GM18861 (cell line): ENCODE measurements around the gene NME1.
"Not testable (repeated sequence)": the region's sequence is repeated elsewhere in the genome, so short reads cannot be mapped to it uniquely, and the experiment has no call there.

ENCODE experiments used
- ATAC-seq: cut with Tn5 transposase; IDR thresholded peaks from one replicate; pipeline ENCODE4 v1.9.1; 2021; ENCODE audit not compliant: unreplicated experiment

The NME1 gene

DNA sequence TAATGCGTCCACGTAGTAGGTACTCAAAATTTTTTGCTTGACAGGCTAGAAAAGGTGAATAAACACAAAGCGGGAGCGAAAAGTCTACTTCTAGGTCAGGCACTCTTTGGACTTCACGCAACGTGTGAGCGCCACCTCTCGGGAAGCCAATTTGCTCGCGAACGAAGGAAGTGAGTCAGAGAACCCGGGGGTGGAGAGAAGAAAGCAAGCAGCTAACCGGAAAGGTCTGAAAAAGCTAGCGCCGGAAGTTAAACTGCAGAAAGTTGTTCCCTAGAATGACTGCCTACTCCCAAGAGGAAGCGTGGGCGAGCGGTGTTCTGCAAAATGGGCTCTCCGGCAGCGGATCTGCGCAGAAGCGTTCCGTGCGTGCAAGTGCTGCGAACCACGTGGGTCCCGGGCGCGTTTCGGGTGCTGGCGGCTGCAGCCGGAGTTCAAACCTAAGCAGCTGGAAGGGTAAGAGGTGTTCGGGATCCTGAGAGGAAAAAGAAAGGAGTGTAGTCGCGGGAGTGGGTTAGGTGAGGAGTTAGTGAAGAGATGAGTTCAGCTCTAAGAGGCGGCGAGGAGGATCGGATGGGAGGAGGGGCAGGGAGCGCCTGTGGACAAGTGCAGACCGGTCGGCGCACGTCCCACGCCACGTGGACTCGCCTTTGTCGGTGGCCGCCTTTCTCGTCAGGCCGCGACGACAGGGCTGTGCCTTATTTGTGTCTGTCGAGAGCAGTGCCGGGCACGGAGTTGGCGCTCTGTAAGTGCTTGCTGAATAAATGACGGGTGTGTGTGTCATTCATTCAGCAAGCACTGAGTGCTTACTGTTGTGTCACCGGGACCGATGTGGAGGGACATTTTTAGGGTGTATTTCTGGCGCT, at the start of gene NME1:
Gene NME1, plus strand, starts transcription at position 350 of the 863 bp plus-strand sequence. CDS start 2,096 bp downstream, outside the sequence.
- ATAC-seq: peak; percentile 92

DNA sequence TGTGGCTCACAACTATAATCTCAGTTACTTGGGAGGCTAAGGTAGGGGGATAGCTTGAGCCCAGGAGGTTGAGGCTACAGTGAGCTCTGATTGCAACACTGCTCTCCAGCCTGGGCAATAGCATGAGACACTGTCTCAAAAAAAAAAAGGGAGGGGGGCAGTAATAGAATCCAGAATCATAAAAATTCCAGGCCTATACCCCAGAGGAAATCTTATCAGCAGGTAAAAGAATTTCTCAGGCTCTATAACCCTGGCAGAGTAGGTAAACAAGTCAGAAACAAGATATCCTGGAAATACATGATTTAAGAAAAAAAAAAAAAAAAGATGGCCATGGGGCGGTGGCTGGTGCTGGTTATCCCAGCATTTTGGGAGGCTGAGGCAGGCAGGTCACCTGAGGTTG, 45.6 kb upstream of the NME1 start:
- ATAC-seq: no peak

GRCh38 chr17:51112303-51113222, 40.8 kb upstream of the NME1 start:
- not testable (repeated sequence) for ATAC-seq

DNA sequence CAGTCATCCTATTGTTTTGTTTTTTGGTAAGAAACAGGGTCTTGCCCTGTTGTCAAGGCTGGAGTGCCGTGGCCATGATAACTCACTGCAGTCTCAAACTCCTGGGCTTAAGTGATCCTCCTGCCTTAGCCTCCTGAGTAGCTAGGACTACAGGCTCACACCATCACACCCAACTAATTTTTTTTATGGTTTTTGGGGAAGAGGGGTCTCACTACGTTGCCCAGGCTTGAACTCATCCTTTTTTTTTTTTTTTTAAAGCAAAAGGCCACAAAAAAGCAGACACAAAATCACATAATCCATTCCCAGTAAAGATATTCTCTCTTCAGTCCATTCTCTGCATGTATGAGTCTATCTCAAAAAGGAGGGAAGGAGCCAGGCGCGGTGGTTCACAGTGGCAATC, 38.2 kb upstream of the NME1 start:
- no peak for ATAC-seq

DNA sequence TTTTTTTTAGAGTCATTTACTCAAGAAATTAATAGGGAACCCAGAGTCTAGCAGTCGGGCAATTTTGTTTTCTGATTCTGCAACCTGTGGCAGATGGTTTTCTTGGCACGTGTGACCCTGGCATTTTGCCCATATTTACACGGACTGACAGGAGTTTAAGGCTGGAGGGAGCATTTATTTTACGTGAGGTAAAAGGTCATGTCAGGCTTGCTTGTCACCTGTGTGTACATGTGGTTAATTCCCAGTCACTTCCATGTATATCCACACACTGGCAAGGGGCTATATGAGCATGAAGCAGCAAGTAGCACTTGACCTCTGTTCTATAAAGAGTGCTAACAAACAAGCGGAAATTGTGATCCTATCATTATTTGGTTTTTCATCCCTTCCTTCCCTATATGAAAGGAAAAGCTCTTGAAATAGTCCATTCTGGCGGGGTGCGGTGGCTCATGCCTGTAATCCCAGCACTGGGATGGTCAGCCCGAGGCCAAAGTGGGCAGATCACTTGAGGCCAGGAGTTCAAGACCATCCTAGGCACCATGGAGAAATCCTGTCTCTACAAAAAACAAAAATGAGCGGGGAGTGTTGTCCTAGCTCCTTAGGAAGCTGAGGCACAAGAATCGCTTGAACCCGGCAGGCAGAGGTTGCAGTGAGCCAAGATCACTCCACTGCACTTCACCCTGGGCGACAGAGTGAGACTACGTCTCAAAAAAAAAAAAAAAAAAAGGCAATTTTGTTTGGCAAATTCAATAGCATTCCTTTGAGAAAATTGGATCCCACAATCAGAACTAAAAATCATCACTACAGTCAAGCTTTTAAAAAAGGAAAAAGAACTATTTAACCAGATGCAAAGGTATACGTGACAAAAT, 34.8 kb upstream of the NME1 start:
- ATAC-seq: no peak

DNA sequence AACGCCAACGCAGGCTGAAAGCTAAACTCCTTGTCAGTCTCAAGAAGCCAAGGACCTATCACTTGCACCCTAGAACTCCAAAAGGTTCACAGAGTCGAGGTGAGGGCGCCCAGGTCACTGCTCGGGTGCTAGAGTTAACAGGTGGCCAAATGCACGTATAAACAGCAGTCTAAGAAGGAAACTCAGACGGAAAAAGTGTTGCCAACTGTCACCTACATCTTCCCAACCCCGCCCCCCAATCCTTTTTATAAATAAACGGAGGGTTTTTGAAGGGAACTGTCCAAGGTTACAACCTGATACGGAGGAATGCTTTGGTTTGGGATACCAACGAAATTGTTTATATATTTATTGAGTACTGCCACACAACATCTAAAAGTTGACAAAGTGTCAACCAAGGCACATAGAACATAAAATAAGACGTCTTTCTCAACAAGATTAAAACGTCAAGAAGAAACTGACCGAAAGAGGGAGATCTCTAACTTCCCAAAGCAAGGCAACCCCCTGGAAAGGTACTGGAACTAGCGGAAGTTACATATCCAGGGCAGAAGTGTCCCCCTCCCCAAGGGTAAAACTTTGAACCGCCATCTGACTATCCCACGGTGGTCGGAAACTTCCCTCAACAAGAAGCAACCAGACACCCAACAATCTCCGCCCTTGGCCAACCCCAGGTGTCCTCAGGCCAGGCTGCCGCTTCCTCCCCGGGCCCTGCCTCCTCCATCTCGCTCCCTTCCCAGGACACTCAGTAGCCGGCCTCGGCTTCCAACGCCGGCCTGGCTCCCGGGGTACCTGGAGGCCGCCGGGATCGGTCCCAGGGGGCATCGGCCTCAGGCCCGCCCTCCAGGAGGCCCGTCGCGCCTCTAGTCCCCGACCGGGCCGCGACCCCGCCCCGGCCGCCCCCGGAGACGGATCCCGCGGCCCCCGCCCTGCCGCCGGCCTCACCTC, 33.7 kb upstream of the NME1 start:
- ATAC-seq: peak; percentile 25

GRCh38 chr17:51120357-51120738, 33.0 kb upstream of the NME1 start:
- peak; percentile 9 for ATAC-seq

- peak; percentile 50 for ATAC-seq
These were observed 32.4 kb upstream of the NME1 start, which contains the start of gene SPAG9 for GRCh38 chr17:51120739-51121619. Gene SPAG9 (minus strand): TSS chr17:51120868. CDS start chr17:51120656, 212 bp downstream.

DNA sequence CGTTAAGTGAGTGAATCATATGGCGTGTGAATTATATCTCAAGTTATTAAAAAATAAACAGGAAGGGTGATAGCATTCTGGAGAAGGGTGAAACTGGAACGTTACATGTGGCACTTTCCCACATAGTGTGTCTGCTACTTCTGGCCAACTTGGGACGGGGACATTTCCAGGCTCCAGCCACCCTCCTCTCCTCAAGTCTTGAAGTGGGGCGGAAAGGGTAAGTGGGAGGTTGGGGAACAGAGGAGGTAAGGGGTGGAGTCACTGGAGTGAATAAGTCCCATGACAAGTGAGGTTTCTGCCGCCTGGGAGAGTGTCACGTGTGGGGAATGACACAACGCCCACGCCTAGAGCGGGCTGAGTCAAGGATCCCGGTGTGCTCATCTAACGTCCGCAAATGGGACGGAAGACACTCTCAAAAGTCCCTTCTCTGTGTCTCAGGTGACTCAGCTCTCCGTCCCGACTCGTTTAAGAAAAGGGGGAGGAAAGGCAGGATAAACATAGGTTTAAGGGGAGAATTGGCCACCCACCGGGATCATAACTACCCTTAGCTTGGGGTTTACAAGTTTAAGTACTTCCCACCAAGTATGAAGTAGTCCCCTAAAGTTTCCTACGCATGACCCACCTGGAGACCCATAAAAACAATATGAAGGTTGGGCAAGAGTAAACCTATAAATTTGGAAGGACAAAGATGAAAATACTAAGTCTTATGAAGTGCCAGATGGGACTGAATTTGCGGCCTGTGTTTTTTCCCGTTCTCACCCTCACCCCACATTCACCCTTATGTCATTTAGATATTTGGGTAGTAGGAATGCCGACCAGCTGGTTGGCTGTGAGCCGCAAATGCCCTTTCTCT, 31.5 kb upstream of the NME1 start:
- ATAC-seq: peak; percentile 26

DNA sequence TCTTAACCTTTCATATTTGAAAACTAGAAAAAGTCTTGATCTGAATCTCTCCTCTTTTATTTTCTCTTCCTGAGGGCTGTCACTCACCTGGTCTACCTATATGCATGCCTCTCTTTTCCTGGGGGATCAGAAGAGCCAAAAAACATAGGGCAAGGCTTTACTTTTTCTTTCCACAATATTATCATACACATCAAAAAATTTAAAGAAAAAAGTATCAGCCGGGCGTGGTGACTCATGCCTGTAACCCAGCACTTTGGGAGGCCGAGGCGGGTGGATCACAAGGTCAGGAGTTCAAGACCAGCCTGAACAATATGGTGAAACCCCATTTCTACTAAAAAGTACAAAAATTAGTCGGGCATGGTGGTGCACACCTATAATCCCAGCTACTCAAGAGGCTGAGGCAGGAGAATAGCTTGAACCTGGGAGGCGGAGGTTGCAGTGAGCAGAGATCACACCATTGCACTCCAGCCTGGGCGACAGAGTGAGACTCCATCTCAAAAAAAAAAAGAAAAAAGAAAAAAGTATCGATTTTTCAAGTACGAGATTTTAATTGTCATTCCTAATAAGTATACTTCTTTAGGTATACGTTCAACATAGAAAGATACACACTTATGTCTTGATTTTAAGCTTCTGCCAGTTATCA, 30.8 kb upstream of the NME1 start:
- not testable (repeated sequence) for ATAC-seq

DNA sequence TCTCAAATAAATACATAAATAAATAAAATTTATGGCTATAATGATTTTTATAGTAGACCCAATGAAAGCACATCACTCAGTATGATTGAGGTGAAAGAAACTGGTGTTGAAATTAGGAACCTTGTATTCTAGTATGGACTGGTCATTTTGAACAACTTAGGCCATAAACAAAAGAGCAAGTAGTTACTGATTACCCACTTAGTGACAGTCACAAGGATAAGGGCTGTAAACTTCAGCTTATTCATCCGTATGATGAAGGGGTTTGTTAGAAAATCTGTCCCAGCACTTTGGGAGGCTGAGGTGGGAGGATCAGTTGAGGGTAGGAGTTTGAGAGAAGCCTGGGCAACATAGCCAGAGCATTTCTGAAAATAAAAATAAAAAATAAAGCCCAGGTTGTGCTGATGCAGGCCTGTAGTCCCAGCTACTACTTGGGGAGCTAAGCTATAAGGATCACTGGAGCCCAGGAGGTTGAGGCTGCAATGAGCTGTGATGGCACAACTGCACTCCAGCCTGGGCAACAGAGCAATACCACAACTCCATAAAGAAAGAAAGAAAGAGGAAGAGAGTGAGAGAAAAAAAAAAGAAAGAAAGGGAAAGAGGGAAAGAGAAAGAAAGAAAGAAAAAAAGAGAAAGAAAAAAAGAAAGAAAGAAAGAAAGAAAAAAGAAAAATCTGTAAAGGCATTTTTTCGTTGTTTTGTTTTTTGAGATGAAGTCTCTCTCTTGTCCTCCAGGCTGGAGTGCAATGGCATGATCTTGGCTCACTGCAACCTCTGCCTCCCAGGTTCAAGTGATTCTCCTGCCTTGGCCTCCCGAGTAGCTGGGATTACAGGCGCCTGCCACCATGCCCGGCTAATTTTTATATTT, 28.5 kb upstream of the NME1 start:
- no peak for ATAC-seq

- no peak for ATAC-seq
These were observed 25.3 kb upstream of the NME1 start for GRCh38 chr17:51128076-51128475.

DNA sequence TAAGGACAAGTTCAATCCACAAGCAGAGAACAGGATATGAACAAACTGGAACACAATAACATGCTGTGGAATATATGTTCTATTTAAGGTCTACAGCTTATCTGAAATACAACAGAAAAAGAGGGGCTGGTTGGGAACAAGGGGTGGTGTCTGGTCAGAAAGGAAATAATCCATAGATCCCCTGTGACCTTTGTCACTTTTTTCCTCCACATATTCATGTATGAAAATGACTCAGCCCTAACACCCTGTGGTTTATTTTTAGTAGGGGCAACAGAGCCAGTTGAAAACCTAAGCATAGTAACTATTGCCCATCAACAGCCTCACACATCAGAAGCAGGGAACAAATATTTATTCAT, 20.4 kb upstream of the NME1 start:
- ATAC-seq: peak; percentile 56

DNA sequence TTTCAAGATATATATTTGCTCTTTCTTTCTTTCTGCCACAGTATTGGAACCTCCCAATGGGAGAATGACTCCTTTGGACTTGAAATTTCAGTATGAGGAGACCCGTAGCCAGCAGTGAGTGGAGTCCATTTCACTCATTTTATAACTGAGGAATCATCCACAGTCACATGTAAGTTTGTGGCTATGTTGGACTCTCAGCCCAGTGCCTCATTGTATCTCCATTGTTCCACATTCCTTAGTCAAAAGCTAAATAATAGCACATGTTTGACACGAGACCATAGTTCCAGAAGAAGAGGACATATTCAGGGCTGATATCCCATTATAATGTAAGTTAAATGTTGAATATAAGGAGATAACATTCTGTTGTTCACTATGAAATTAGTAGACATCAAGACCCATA, 20.0 kb upstream of the NME1 start:
- no peak for ATAC-seq

GRCh38 chr17:51135956-51136355, 17.4 kb upstream of the NME1 start:
- ATAC-seq: no peak

DNA sequence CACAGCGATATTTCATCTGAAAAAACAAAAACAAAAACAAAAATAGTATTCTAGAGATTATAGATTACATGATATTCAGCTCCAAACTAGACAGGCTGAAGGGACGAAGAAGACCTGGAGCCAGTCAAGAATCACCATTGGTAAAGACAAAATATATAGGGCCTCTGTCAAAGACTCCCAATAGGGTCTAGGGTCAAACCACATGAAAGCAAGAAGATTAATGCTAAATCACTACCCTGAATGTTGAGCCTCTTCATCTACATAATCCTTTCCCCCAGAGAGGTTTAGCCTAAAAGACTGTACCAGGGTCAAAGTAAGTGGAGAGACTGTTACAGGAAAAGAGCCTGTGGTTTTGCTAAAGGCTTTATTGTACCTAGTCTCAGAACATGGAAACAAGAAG, 10.8 kb upstream of the NME1 start:
- ATAC-seq: no peak
